Measurements from ENCODE around the gene WIPF1. TPM values are rescaled to one million over a fixed set of nuclear protein-coding genes. Genes with fewer than 3 reads are reported as not detected.

Gene WIPF1
- total RNA-seq, 1 donor from 2014 or later: 60.1 TPM

DNA sequence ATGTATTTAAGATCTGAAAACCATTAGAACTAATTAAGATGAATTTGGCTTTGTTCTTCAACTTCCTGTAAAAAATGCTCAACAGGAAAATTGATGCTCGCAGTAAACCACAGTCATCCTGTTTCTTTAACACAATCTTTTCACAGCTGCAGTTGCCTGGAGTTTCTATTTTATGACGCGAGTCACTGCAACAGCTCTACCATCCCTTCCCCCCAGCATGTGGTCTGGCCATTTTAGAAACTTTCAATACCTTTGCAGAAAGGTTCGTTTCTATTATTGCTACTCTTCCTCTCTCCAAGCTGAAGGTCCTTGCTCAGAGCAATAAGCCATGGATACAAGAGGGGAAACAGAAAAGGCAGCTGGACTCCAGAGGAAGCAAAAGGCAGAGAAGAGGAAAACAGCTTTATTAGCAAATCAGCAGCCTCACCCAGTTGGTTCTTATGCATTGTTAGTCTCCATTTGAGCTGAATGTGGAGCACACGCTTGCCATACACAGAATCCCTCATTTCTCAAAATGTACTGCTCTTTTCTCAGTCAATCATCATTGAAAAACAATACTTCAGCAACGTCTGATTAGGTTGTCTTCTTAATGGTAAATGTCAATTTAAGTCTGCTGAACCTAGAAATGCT is 3.9 kb downstream of the WIPF1 start:
- H3K27ac Mint-ChIP-seq (ENCODE audit: unreplicated experiment): peak overlapping the region; percentile 93
- H3K9me3 Mint-ChIP-seq (ENCODE audit: unreplicated experiment): no peaks in the 10 kb centered on the region
- H3K4me1 Mint-ChIP-seq (ENCODE audit: unreplicated experiment): peaks cover 63% of the 10 kb centered on the region
- TF ChIP-seq, protein P1, sequence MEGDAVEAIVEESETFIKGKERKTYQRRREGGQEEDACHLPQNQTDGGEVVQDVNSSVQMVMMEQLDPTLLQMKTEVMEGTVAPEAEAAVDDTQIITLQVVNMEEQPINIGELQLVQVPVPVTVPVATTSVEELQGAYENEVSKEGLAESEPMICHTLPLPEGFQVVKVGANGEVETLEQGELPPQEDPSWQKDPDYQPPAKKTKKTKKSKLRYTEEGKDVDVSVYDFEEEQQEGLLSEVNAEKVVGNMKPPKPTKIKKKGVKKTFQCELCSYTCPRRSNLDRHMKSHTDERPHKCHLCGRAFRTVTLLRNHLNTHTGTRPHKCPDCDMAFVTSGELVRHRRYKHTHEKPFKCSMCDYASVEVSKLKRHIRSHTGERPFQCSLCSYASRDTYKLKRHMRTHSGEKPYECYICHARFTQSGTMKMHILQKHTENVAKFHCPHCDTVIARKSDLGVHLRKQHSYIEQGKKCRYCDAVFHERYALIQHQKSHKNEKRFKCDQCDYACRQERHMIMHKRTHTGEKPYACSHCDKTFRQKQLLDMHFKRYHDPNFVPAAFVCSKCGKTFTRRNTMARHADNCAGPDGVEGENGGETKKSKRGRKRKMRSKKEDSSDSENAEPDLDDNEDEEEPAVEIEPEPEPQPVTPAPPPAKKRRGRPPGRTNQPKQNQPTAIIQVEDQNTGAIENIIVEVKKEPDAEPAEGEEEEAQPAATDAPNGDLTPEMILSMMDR (IDR thresholded peaks at IDR 0.05): no peak
- no peaks in the 10 kb centered on the region for H3K36me3 Mint-ChIP-seq (ENCODE audit: unreplicated experiment)
- DNase-seq (ENCODE audit: extremely low spot score, unreplicated experiment): no peak
- H3K27me3 Mint-ChIP-seq (ENCODE audit: unreplicated experiment): no peaks in the 10 kb centered on the region
- peak overlapping the region; percentile 56 for H3K4me3 Mint-ChIP-seq (ENCODE audit: unreplicated experiment)

DNA sequence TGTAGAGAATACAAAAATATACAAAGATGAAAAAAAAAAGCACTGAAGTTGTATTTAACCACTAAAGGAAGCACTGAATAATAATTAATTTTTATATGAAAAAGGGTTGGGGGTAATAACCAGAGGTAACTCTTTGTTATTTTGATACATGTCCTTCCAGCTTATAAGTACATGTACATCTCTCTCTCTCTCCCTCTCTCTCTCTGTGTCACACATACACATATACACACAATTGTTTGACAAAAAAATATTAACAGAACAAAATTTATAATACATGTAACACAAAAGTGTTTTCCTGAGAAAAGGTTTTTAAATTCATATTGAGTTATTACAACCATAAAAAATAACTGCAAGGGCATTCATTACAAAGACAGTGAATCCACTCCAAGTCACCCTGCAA is 4.6 kb downstream of the WIPF1 start:
- H3K4me1 Mint-ChIP-seq (ENCODE audit: unreplicated experiment): peaks cover 64% of the 10 kb centered on the region
- peak overlapping the region; percentile 56 for H3K4me3 Mint-ChIP-seq (ENCODE audit: unreplicated experiment)
- H3K9me3 Mint-ChIP-seq (ENCODE audit: unreplicated experiment): no peaks in the 10 kb centered on the region
- peak overlapping the region; percentile 93 for H3K27ac Mint-ChIP-seq (ENCODE audit: unreplicated experiment)
- TF ChIP-seq, protein P1 (IDR thresholded peaks at IDR 0.05): no peak
- no peak for DNase-seq (ENCODE audit: extremely low spot score, unreplicated experiment)
- no peaks in the 10 kb centered on the region for H3K36me3 Mint-ChIP-seq (ENCODE audit: unreplicated experiment)
- H3K27me3 Mint-ChIP-seq (ENCODE audit: unreplicated experiment): no peaks in the 10 kb centered on the region

DNA sequence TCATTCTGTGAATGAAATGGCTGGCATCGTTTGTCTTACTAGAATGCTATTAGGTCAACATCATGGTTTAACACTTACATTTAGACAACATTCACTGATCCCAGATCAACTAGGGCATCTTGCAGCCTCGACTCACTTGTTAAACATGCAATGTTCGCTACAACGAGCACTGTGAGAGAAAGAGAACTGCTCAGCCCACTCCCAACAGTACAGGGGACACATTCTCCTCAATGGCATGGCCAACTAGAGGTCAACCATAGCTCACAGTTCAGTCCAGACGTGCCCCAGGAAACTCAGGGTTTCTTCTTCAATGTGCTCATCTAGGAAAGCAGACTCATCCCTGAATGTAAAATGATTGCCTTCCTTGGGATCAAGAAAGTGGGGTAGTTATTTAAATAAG is 5.9 kb downstream of the WIPF1 start:
- Mint-ChIP-seq H3K27me3 (ENCODE audit: unreplicated experiment) (no peaks in the 10 kb centered on the region), H3K4me3 (ENCODE audit: unreplicated experiment) (no peak overlapping the region), H3K9me3 (ENCODE audit: unreplicated experiment) (no peaks in the 10 kb centered on the region), H3K27ac (ENCODE audit: unreplicated experiment) (peak overlapping the region; percentile 52), H3K4me1 (ENCODE audit: unreplicated experiment) (peaks cover 53% of the 10 kb centered on the region), H3K36me3 (ENCODE audit: unreplicated experiment) (no peaks in the 10 kb centered on the region)
- TF ChIP-seq, protein P1 (IDR thresholded peaks at IDR 0.05): no peak
- DNase-seq (ENCODE audit: extremely low spot score, unreplicated experiment): no peak

DNA sequence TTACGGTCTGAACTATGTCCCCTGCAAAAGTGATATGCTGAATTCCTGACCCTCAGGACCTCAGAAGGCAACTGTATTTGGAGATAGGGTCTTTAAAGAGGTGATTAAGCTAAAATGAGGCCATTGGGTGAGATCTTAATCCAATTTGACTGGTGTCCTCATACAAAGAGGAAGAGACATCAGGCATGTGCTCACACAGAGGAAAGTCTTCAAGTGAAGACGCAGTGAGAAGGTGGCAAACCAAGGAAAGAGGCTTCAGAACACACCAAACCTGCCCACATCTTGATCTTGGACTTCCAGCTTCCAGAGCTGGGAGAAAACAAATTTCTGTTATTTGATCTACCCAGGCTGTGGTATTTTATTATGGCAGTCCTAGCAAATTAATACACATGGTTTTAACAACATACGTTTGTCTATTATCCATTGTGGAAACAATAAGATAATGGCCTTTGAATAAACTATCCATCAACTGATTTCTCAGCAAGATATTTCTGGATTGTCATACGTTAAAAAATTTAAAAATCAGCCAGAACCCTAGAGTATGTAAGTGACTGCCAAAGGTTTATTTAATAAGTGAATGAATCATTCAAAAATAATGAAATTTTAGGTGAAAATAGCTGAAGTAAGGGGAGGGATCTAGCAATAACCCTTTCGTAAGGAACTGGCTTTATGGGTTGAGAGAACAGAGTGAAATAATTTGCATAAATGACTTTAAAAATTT is 6.5 kb downstream of the WIPF1 start:
- Mint-ChIP-seq H3K27ac (ENCODE audit: unreplicated experiment) (peak overlapping the region; percentile 38), H3K4me3 (ENCODE audit: unreplicated experiment) (no peak overlapping the region)

DNA sequence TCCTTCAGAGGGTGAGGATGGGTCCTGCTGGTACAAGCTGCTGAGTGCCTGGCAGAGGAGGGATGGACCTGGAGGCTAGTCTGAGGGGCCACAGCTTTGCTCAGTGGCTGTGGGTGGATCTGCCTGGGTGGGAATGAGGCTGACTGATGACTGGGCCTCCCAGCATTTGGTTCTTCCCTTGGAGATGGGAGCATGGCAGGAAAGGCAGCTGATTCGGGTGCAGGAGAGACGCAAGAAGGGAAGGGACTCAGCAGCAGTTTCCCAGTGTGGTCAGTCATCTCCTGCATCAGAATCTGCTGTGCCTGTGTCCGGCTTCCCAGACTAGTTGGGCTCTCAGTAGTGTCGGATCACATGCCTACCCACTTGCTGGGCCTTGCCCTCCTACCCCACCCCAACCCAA is 7.3 kb downstream of the WIPF1 start:
- Mint-ChIP-seq H3K36me3 (ENCODE audit: unreplicated experiment) (no peaks in the 10 kb centered on the region), H3K4me3 (ENCODE audit: unreplicated experiment) (no peak overlapping the region), H3K27me3 (ENCODE audit: unreplicated experiment) (no peaks in the 10 kb centered on the region), H3K27ac (ENCODE audit: unreplicated experiment) (no peak overlapping the region), H3K4me1 (ENCODE audit: unreplicated experiment) (peaks cover 48% of the 10 kb centered on the region), H3K9me3 (ENCODE audit: unreplicated experiment) (no peaks in the 10 kb centered on the region)
- DNase-seq (ENCODE audit: extremely low spot score, unreplicated experiment): no peak
- TF ChIP-seq, protein P1 (IDR thresholded peaks at IDR 0.05): no peak

More for the DNA sequence above, 6.5 kb downstream of the WIPF1 start:
- H3K27me3 Mint-ChIP-seq (ENCODE audit: unreplicated experiment): no peaks in the 10 kb centered on the region
- H3K36me3 Mint-ChIP-seq (ENCODE audit: unreplicated experiment): no peaks in the 10 kb centered on the region
- DNase-seq (ENCODE audit: extremely low spot score, unreplicated experiment): no peak
- TF ChIP-seq, protein P1 (IDR thresholded peaks at IDR 0.05): no peak
- no peaks in the 10 kb centered on the region for H3K9me3 Mint-ChIP-seq (ENCODE audit: unreplicated experiment)
- peaks cover 53% of the 10 kb centered on the region for H3K4me1 Mint-ChIP-seq (ENCODE audit: unreplicated experiment)

Measured in osteocyte (in vitro differentiated cells).